GM19324 (cell line): ENCODE data around the gene POLD3.

ENCODE experiments used
- ATAC-seq: cut with Tn5 transposase; IDR thresholded peaks from one replicate; pipeline ENCODE4 v1.9.1; 2021; ENCODE audit warnings: mild to moderate bottlenecking, moderate library complexity; ENCODE audit not compliant: unreplicated experiment, low FRiP score

The POLD3 gene, protein sequence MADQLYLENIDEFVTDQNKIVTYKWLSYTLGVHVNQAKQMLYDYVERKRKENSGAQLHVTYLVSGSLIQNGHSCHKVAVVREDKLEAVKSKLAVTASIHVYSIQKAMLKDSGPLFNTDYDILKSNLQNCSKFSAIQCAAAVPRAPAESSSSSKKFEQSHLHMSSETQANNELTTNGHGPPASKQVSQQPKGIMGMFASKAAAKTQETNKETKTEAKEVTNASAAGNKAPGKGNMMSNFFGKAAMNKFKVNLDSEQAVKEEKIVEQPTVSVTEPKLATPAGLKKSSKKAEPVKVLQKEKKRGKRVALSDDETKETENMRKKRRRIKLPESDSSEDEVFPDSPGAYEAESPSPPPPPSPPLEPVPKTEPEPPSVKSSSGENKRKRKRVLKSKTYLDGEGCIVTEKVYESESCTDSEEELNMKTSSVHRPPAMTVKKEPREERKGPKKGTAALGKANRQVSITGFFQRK

DNA sequence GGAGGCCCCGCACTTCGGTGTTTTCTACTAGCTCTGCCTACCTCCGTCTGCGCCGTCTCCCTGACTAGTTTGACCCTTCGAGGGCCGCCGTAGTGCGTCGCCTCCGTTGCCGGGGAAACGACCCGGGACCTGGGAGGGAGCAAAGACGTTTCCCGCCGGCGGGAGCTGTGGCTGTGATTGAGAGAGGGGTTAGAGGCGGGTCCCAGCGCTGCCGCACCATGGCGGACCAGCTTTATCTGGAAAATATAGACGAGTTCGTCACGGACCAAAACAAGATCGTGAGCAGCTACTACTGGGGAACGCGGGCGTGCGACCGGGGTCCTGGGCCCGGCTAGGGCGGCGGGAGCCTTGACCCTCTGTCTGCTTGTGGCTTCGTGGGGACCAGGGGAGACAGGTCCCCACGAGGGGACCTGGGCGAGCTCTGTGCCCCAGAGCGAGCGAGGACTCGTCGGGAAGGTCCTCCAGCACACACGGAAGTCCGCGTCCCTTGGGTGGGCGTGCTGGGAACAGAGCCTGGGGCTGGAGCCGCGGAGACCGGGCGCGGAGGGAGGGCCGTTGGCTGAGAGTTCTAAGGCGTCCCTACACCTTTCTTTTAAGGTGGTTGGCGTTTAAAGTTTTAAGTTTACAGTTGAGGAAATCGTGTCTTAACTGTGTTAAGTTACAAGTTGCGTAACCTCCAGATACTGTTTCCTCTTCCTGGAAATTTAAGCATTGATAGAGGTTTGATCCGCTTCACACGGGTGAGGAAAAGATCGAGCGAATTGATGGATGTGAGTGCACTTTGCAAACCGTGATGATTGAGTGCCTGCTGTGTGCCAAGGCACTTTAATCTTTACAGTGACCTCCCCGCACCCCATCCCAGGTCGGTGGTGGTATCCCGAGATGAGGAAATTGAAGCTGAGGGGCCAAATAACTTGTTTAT lies at the start of gene POLD3:
Gene POLD3, plus strand, starts transcription at position 142 of the 922 bp plus-strand sequence. Its CDS starts 77 bp downstream, at position 219.
- ATAC-seq = peak; percentile 86

DNA sequence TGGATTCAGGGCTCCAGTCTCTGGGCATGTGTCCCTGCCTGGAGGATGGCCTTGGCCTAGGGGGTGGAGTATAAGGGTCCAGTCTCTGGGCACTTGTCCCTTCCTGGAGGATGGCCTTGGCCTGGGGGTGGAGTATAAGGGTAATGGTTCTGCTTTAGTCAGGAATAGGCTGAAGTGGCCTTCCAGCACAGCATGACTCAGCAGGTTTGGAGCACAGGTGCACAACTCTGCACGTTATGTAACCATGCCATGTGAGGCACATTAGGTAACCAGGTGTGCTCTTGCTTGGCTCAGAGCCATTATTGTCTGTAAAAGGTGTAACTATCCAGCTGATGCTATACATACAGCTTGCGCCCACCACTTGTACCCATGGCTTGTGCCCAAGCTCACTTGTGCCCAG lies 48.4 kb upstream of the POLD3 start:
- ATAC-seq = no peak

DNA sequence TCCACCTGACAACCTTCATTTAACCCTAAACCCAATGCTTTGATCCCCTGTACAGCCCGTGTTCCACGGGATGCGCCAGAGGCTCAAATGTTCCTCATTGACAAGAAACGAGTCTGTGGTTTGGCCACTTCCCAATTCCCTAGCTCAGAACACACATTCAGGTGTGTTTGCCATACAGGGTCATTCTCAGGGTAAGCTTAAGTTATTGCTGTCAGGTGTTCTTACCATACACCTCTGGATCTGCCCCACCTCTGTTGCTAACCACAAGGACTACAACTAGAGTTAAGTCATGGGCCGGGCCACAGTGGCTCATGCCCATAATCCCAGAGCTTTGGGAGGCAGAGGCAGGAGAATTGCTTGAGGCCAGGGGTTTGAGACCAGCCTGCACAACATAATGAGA lies 45.6 kb upstream of the POLD3 start:
- no peak for ATAC-seq

DNA sequence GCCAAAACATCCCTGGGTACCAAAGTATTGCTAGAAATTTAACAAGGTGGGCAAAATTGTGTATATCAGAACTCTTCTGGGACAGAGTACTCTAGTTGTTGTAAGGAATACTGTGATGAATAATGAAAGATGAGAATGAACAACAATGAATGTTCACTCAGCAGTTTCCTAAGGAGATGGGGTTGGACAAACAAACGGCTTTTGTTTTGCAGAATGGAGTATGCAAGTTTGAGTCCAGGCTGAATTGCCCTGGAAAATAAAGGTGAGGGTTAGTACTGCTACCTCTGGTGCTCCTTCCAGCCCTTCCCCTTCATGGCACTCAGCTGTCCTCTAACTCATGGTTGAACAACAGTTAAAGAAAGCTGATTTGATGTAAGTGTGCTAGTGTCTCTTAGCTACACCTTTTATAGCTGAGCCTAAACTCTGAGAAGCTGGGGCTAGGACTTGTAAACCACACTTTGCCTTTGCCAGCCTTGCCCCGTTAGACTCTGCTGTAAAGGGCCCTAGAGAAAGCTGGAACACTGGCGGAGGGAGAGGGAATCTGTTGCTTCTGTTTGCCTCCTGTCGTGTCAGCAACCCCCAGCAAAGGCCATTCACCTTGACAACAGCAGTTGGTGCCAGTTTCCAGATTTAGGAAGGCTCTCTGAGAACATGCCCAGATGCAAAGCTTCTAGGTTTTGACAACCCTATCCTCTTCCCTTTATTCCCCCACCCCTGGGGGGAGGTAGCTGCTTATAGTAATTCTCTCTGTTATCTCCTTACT lies 41.2 kb upstream of the POLD3 start:
- no peak for ATAC-seq

DNA sequence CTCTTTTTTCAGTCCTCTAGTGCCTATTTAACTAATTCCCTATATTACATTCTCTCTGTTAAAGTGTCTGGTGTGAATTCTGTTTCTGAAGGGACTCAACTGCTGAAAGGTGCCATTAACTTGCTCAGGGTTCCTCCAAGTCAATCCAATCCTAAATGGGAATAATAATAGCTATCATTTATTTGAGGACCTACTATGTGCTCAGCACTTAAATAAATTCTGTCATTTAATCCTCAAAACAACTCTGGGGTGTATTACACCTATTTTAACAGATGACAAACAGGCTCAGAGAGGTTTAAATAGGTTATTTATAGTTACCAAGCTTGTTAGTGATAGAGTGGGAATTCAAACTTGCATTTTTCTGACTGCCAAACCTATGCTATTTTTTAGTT lies 40.6 kb upstream of the POLD3 start:
- ATAC-seq = no peak

DNA sequence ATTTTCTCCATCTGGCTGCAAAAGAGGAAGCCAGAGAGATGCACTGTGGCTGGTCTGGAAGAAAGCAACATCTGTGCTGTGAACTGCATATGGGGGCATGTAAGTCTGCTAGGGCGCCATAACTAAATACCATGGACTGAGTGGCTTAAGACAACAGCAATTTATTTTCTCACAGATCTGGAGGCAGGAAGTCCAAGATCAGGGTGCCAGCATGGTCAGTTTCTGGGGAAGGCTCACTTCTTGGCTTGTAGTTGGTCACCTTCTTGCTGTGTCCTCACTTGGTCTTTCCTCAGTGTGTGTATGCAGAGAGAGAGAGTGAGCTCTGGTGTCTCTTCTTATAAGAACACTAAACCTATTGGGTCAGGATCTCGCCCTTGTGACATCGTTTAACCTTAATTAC lies 34.9 kb upstream of the POLD3 start:
- no peak for ATAC-seq

DNA sequence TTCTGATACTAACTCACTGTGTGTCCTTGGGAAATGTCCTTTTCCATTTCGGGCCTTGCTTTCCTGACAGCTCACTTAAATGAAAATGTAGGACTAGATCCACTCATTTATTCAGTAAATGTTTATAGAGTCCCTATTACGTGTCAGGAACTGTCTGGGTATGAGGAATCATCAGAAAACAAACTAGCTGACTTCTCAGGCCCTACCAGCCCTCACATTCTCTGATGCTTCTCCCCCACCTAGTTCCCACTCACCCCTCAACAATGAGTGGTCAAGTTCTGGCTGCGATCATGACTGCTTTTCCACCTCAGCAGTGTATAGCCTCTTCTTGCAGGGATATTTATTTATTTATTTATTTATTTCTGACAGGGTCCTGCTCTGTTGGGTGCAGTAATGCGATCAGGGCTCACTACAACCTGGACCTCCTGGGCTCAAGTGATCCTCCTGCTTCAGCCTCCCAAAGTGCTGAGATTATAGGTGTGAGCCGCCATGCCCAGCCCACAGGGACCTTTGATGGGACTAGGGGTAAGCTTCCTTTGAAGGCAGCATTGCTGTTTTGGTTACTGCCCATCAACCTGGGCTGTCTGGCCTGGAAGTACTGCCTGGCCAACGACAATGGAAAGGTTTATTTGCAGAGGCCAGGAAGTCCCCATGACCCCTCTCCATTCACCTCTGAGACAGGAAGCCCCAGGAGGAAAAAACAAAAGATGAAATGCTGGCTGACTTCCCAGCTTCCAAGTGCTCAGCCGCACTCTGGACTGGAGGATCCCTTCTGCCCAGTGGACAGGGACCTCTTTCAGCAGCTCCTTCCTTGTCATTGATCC lies 33.1 kb upstream of the POLD3 start:
- no peak for ATAC-seq

DNA sequence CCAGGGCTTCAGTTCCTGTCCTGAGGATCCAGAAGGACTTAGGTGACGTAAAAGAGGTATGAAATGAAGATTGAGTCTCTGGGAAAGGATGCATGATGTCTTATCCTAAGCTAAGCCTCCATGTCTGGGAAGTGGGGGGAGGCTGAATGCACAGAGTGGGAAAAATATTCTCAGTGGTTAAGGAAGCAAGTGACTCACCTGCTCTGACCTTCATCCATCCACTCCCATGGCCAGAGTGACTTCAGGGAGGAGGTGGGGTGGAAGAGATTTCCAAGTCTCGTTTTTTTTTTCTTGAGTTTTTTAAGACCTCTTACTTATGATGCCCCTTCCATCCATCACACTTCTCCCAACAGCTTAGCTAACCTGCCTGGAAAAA lies 32.5 kb upstream of the POLD3 start:
- ATAC-seq = no peak

DNA sequence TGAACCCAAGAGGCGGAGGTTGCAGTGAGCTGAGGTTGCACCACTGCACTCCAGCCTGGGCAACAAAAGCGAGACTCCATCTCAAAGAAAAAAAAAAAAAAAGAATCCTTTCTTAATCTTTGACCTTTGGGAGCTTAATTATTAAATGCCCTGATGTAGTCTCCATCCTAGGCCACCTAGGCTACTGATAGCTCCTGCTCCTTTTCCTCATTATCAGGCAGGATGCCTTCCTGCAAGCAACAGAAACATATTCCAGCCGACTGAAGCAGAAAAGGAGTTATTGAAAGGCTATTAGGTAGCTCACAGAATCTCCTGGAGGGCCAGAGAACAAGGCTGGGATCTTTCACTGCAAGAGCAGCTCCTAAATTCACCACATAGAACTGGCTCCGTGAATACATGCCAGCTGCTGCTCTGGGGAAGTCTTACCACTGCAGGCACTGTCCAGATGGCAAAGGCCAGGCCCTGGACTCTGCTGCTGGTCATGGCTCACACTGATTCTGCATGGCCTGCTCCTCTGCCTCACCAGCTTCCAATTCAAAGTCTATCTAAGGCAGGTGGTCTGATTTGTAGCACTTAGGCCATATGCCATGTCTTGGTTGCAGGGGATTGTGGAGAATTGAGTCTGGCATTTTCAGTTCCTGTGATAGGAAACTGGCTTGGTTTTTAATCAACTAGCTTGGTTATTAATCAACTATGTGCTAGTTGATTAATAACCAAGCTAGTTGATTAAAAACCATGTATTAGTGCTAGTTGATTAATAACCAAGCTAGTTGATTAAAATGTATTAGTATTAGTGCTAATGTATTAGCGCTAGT lies 26.0 kb upstream of the POLD3 start:
- ATAC-seq = no peak

DNA sequence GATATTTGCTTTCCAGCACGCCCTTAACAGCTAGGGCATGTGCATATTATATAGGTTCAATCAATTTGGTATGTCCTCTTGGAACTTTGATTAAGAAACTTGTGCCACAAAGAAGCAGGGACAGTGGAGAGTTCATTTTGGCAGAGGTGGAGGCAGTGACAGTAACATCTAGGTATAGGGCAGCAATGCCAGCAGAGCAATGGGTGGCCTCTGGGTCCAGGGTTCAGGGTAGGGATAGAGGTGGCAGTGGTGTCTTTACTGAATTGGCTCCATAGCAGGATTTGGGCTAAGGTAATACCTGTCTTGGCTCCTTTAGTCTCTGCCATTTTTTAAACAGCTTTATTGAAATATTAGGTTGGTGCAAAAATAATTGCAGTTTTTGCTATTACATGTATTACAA lies 24.4 kb upstream of the POLD3 start:
- no peak for ATAC-seq

DNA sequence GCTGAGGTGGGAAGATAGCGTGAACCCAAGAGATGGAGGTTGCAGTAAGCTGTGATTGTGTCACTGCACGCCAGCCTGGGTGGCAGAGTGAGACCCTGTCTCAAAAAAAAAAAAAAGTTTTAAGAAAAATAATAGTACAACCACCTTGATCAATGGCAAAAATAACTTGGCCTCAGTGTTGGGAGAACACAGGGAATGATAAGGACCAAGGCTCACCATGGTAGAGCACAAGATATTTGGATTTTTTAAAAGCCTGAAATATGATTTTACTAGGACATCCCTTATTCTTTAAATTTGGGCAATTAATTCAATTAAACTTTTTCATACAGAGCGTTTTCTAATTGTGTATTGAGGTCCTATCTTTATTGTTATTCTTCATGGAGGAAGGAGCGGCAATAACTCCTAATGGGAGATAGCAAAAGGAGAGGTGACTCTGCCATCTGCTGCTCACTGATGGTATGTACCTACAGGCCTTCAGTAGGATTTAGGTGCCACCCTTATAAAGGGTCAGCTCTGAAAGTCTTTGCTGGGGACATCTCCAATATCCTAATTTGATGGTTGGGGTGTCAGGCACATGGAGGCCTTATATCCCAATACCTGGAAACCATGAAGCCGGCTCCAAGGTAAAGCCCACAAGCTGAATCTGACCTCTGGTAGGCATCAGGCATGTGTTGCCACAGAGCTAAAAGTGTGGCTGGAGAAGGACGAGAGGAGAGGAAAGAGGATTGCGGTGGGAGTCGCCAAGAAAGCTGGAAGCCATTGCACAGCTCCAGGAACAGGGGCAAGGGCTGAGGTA lies 21.9 kb upstream of the POLD3 start:
- ATAC-seq = no peak

DNA sequence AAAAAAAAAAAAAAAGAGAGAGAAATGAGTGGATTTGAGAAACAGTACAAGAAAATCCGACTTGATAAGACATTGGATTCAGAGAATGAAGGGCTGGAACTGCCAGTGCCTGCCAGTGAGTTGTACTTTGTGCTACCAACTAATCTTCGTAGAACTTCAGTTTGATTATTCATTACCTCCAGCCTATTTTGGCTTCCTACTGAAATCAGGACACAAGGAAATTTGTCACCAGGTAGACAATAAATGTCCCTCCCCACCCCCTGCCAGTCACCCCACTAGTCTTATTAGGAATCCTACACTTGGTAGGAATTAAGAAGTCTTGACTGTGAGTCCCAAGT lies 21.4 kb upstream of the POLD3 start:
- no peak for ATAC-seq

DNA sequence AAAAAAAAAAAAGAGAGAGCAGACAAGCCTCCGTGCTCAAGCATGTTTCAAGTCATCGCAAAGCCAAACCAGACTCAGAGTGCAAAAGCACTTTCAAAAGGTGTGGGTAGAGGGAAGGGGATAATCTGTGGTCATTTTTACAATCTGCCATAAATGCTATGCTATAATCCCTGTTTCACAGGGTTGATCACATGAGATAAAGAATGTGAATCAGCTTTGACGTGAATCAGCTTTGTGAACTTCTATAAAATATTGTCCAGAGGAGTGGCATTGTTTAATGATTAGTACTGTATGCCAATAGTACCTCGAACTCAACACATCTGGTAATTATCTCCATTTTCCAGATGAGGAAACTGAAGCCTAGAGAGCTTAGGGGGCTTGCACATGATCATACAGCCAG lies 20.0 kb upstream of the POLD3 start:
- ATAC-seq = no peak

DNA sequence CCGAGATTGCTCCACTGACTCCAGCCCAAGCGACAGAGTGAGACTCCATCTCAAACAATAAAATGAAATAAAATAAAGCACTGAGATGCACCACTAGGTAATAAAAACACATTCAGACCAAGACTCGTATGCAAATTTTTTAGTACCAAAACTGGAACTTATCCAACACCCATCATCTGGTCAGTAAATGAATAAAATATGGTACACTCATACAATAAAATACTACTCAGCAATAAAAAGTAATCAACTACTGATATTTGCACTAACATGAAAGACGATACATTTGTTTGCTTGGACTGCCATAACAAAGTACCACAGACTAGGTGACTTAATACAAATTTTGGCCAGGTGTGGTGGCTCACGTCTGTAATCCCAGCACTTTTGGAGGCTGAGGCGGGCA lies 17.8 kb upstream of the POLD3 start:
- no peak for ATAC-seq

DNA sequence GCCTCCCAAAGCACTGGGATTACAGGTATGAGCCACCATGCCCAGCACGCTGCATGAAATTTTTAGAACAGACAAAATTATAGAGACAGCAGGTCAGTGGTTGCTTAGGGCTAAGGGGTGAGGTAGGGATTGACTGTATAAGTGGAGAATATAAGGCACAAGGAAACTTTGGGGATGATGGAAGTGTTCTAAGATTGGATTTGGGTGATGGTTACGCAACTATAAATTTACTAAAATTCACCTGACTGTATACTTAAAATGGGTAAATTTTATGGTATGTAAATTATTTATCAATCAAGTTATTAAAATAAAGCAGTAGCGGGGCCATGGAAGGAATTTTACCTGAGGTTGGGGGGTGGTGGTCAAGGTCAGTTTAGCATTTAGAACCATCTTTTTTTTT lies 16.4 kb upstream of the POLD3 start:
- no peak for ATAC-seq

DNA sequence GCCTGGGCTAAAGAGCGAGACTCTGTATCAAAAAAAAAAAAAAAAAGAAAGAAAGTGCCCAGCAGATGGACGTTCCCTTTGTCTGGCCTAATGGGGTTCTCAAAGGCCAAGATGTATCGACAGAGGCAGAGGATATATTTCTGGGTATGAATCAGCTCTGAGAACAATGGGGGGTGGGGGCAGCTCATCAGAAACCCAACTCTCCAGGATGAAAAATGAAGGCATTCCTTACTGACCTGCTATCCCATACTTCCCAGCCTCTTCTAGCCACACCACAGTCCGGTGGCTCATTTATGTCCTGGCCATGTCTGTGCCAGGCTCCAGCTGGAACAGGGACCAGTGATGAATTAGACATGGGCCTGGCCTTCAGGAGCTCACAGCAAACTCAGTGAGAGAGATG lies 15.2 kb upstream of the POLD3 start:
- ATAC-seq = no peak

DNA sequence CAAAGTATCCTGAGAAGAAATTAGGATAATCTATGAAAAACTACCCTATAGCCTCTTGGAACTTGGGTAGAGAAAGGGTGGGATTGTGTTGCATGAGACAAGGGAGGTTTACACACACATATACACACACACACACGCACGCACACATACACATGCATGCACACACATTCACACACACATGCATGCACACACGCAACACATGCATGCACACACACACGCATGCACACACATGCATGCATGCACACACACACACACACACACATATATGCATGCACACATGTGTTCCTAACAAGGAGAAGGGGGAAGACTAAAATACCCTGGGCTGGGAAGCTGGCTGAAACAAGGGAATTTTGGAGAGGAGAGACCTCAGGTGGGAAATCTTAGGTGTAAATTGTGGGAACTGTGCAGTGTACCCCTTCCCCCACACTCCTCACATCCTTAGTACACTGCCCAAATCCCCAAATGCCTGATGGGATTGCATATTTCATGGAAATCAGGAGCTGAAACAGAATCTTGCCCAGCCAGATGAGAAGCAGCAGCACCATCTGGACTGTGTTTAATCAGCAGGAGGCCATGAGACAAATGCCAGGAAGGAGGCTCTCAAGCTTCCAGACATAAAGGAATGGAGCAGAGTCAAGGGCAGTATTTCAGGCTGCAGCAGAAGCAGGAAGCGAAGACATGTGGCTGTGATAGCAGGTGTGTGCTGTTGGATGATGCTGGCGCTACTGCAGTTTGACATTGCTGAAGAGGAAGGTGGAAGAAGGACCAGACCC lies 14.6 kb upstream of the POLD3 start:
- no peak for ATAC-seq
